ENCODE measurements around the gene EIF1AD.
"Not testable (repeated sequence)": the region's sequence is repeated elsewhere in the genome, so short reads cannot be mapped to it uniquely, and the experiment has no call there.

EIF1AD gene

GRCh38 chr11:66022401-66023185 is 20.6 kb upstream of the EIF1AD start:
- DNase-seq (ENCODE audit: low read depth in 3 of 3), result peak; percentile 62 to 79 (median 68)

- no peak for DNase-seq (ENCODE audit: low read depth in 3 of 3)
Measured at GRCh38 chr11:66020618-66021357, 18.8 kb upstream of the EIF1AD start.

GRCh38 chr11:66020212-66020611 is 18.3 kb upstream of the EIF1AD start:
- DNase-seq (ENCODE audit: low read depth in 3 of 3), result no peak

- DNase-seq (ENCODE audit: low read depth in 3 of 3), result no peak
Measured at GRCh38 chr11:66017321-66017720, 15.4 kb upstream of the EIF1AD start.

- no peak for DNase-seq (ENCODE audit: low read depth in 3 of 3)
Measured at GRCh38 chr11:66016793-66017177, 14.8 kb upstream of the EIF1AD start.

GRCh38 chr11:66015936-66016792 is 14.2 kb upstream of the EIF1AD start:
- no peak for DNase-seq (ENCODE audit: low read depth in 3 of 3)

GRCh38 chr11:66015454-66015881 is 13.5 kb upstream of the EIF1AD start:
- no peak for DNase-seq (ENCODE audit: low read depth in 3 of 3)

GRCh38 chr11:66014804-66015453 is 13.0 kb upstream of the EIF1AD start:
- DNase-seq (ENCODE audit: low read depth in 3 of 3), result no peak

- no peak for DNase-seq (ENCODE audit: low read depth in 3 of 3)
Measured at GRCh38 chr11:66013762-66014100, 11.8 kb upstream of the EIF1AD start.

- DNase-seq (ENCODE audit: low read depth in 3 of 3), result no peak
Measured at GRCh38 chr11:66012946-66013761, 11.2 kb upstream of the EIF1AD start.

- no peak for DNase-seq (ENCODE audit: low read depth in 3 of 3)
Measured at GRCh38 chr11:66012371-66012945, 10.5 kb upstream of the EIF1AD start.

- no peak for DNase-seq (ENCODE audit: low read depth in 3 of 3)
Measured at GRCh38 chr11:66011785-66012303, 9.9 kb upstream of the EIF1AD start, which contains the start of gene CST6. Gene CST6 (plus strand): TSS chr11:66012008. CDS start chr11:66012045, 37 bp downstream.

- DNase-seq (ENCODE audit: low read depth in 3 of 3), result no peak
Measured at GRCh38 chr11:66011239-66011784, 9.4 kb upstream of the EIF1AD start.

- DNase-seq (ENCODE audit: low read depth in 3 of 3), result not testable (repeated sequence)
Measured at GRCh38 chr11:66010036-66010435, 8.1 kb upstream of the EIF1AD start.

- no peak for DNase-seq (ENCODE audit: low read depth in 3 of 3)
Measured at GRCh38 chr11:66008468-66009101, 6.6 kb upstream of the EIF1AD start.

- no peak for DNase-seq (ENCODE audit: low read depth in 3 of 3)
Measured at GRCh38 chr11:66008095-66008467, 6.1 kb upstream of the EIF1AD start.

GRCh38 chr11:66007201-66007634 is 5.3 kb upstream of the EIF1AD start:
- no peak for DNase-seq (ENCODE audit: low read depth in 3 of 3)

GRCh38 chr11:66006891-66007176 is 4.9 kb upstream of the EIF1AD start:
- no peak for DNase-seq (ENCODE audit: low read depth in 3 of 3)

- no peak for DNase-seq (ENCODE audit: low read depth in 3 of 3)
Measured at GRCh38 chr11:66006134-66006890, 4.4 kb upstream of the EIF1AD start.
